Endothelial cell of umbilical vein (primary cell): ENCODE results near the gene ZBTB7C. TPM values are rescaled to one million over a fixed set of nuclear protein-coding genes. Genes with fewer than 3 reads are reported as not detected.

Source experiments
- BruUV-seq: library from RNA; stranded (reverse); fragments of 400-500 nt; replicated peaks from 2 replicates; lab custom pipeline; 2021; lab: Mats Ljungman, UMichigan
- CTCF ChIA-PET: fragments of 300-600, 350-600 bp; sonication (Branson Sonifier 250); formaldehyde crosslinking; loops from one replicate; lab custom pipeline; 2021; ENCODE audit warnings: antibody characterized with exemption, inconsistent platforms; lab: Charles Lee
- POLR2A ChIA-PET: fragments of 300-600, 350-600 bp; sonication (Branson Sonifier 250); formaldehyde crosslinking; loops from one replicate; lab custom pipeline; 2021; ENCODE audit warnings: antibody characterized with exemption, inconsistent platforms; lab: Charles Lee
- DNase-seq: peaks from one replicate; pipeline ENCODE4 v3.0.0-alpha.2; 2011; ENCODE audit warnings: low read depth, low spot score
- FAIRE-seq: peaks from 2 replicates; lab custom pipeline; 2011; peaks lifted over from hg19 to GRCh38; lab: Jason Lieb, UNC
- H2AFZ ChIP-seq: 2 replicates; pipeline ENCODE4 v1.6.0; 2012; ENCODE audit warnings: low read depth, low read length, control low read depth, inconsistent platforms
- H3K27ac ChIP-seq: 2 replicates; pipeline ENCODE4 v1.5.1; 2011; ENCODE audit warnings: low read depth, mild to moderate bottlenecking, control low read depth, low read length, moderate library complexity; ENCODE audit not compliant: insufficient read depth
- H3K27me3 ChIP-seq, 2 experiments: 2 replicates each; pipeline versions ENCODE4 v1.6.0 to v1.6.1; 2011; ENCODE audit warnings: low read length in 2 of 2, mixed read lengths in 1 of 2; ENCODE audit not compliant: control insufficient read depth in 2 of 2, insufficient read depth in 2 of 2
- H3K36me3 ChIP-seq, 2 experiments: 2 replicates in 1 of 2; 3 replicates in 1 of 2; pipeline ENCODE4 v1.5.1; 2011; ENCODE audit warnings: low read length in 2 of 2, mild to moderate bottlenecking in 1 of 2, moderate library complexity in 1 of 2; ENCODE audit not compliant: control insufficient read depth in 2 of 2, insufficient read depth in 2 of 2; ENCODE audit errors: extremely low read depth in 1 of 2
- H3K4me1 ChIP-seq: 3 replicates; pipeline ENCODE4 v1.5.1; 2011; ENCODE audit warnings: mild to moderate bottlenecking, low read length; ENCODE audit not compliant: control insufficient read depth, insufficient read depth; ENCODE audit errors: extremely low read depth
- H3K4me2 ChIP-seq: 2 replicates; pipeline ENCODE4 v1.6.1; 2011; ENCODE audit warnings: low read length, control low read depth, mixed read lengths; ENCODE audit not compliant: insufficient read depth
- H3K4me3 ChIP-seq, 3 experiments: fragments of 200-600 bp in 1 of 3; sonication (generic), shearing (Covaris generic) in 1 of 3; replicated peaks in 1 of 3; 2 replicates each; pipeline ENCODE4 v1.5.1; 2011 to 2016; ENCODE audit warnings: control low read depth in 3 of 3, low read length in 3 of 3, mild to moderate bottlenecking in 2 of 3, inconsistent platforms in 1 of 3, low read depth in 1 of 3, moderate library complexity in 1 of 3; ENCODE audit not compliant: insufficient read depth in 1 of 3
- H3K79me2 ChIP-seq: 2 replicates; pipeline ENCODE4 v1.6.0; 2012; ENCODE audit warnings: low read length, inconsistent platforms; ENCODE audit not compliant: control insufficient read depth, insufficient read depth
- H3K9ac ChIP-seq: replicated peaks from 2 replicates; pipeline ENCODE3; 2011; ENCODE audit warnings: low read length, control low read depth; ENCODE audit not compliant: insufficient read depth; ENCODE audit errors: extremely low read depth
- H3K9me1 ChIP-seq: replicated peaks from 3 replicates; pipeline ENCODE4 v1.6.0; 2011; ENCODE audit warnings: mild to moderate bottlenecking, low read length; ENCODE audit not compliant: control insufficient read depth, insufficient read depth; ENCODE audit errors: extremely low read depth
- H3K9me3 ChIP-seq: replicated peaks from 2 replicates; pipeline ENCODE4 v1.5.1; 2012; ENCODE audit warnings: low read length, inconsistent platforms; ENCODE audit not compliant: control insufficient read depth, insufficient read depth
- H4K20me1 ChIP-seq: replicated peaks from 2 replicates; pipeline ENCODE3; 2011; ENCODE audit warnings: mild to moderate bottlenecking, low read length; ENCODE audit not compliant: control insufficient read depth, insufficient read depth; ENCODE audit errors: extremely low read depth
- CTCF ChIP-seq, 2 donors: IDR thresholded peaks; 1 replicate in 1 of 2; 2 replicates in 1 of 2; pipeline ENCODE4 v1.5.1; 2011; ENCODE audit warnings: low read length in 2 of 2, mild to moderate bottlenecking in 2 of 2, moderate library complexity in 2 of 2, control low read depth in 1 of 2, inconsistent platforms in 1 of 2, low read depth in 1 of 2; ENCODE audit not compliant: insufficient read depth in 1 of 2; ENCODE audit errors: extremely low read depth in 1 of 2
- EZH2 ChIP-seq: IDR thresholded peaks from 2 replicates; pipeline ENCODE4 v1.6.1; 2012; ENCODE audit warnings: borderline replicate concordance, low read depth, mild to moderate bottlenecking, moderate library complexity, low read length, inconsistent platforms; ENCODE audit not compliant: severe bottlenecking
- FOS ChIP-seq: IDR thresholded peaks from 2 replicates; pipeline ENCODE4 v1.6.1; 2011; ENCODE audit warnings: mild to moderate bottlenecking, low read length, moderate library complexity, borderline replicate concordance; ENCODE audit not compliant: insufficient read depth
- GATA2 ChIP-seq: IDR thresholded peaks from 2 replicates; pipeline ENCODE4 v1.7.0; 2011; ENCODE audit warnings: low read depth, mild to moderate bottlenecking, moderate library complexity, mixed read lengths, low read length; ENCODE audit not compliant: insufficient read length, insufficient read depth
- JUN ChIP-seq: IDR thresholded peaks from 2 replicates; pipeline ENCODE4 v1.6.1; 2011; ENCODE audit warnings: borderline replicate concordance, low read depth; ENCODE audit not compliant: insufficient read length, insufficient read depth
- MAX ChIP-seq: IDR thresholded peaks from 2 replicates; pipeline ENCODE4 v1.6.1; 2011; ENCODE audit not compliant: insufficient read depth, insufficient read length
- MYC ChIP-seq: IDR thresholded peaks from one replicate; pipeline ENCODE4 v1.6.1; 2011; ENCODE audit warnings: mild to moderate bottlenecking, low read depth, low read length
- POLR2A ChIP-seq: IDR thresholded peaks from 2 replicates; pipeline ENCODE4 v1.6.1; 2012; ENCODE audit warnings: low read depth, mild to moderate bottlenecking, control low read depth, low read length
- POLR2AphosphoS5 ChIP-seq: IDR thresholded peaks from 2 replicates; pipeline ENCODE4 v1.6.1; 2012; ENCODE audit warnings: low read depth, mild to moderate bottlenecking, control low read depth, low read length, moderate library complexity; ENCODE audit not compliant: insufficient read depth
- dilution Hi-C: fragments of 300-500 bp; cut with MboI; formaldehyde crosslinking; loops from one replicate; pipeline ENCODE4 v1.15.0; 2019; ENCODE audit warnings: low sequenced_read_pairs; ENCODE audit not compliant: extremely low pct_ligation_motif_present
- intact Hi-C: fragments of 100-400 bp; cut with micrococcal nuclease; formaldehyde crosslinking; loops from one replicate; pipeline ENCODE4 v1.10.0; 2022
- polyA plus RNA-seq, 4 experiments: library from polyadenylated mRNA; depleted of rRNA in 3 of 4; stranded (reverse) in 3 of 4; unstranded in 1 of 4; fragments of >200 nt; gene quantifications; 2 replicates each; pipeline versions ENCODE4 v1.2.1 to v1.2.3, GENCODE V29; 2011 to 2012; ENCODE audit warnings: missing spikeins in 1 of 4
- total RNA-seq: library from RNA; stranded (reverse); gene quantifications from 2 replicates; pipeline ENCODE4 v1.2.3, GENCODE V29; 2021

Gene ZBTB7C
- total and polyA plus RNA-seq, 2 donors (not counting 3 experiments of a cell fraction or from before 2014, with no cell fraction given): not detected

- Histone ChIP-seq H3K9ac (no peak overlapping the region), H3K79me2 (no peaks in the 10 kb centered on the region), H3K9me3 (no peaks in the 10 kb centered on the region), H3K27ac (no peak overlapping the region), H3K9me1 (no peaks in the 10 kb centered on the region), H3K27me3 (no peaks in the 10 kb centered on the region), H3K4me3 (no peak overlapping the region), H3K4me2 (no peak overlapping the region), H2AFZ (no peak overlapping the region), H4K20me1 (no peaks in the 10 kb centered on the region), H3K4me1 (no peaks in the 10 kb centered on the region), H3K36me3 (no peaks in the 10 kb centered on the region)
- ChIA-PET CTCF (no interaction called here), POLR2A (no interaction called here)
- DNase-seq: no peak
- intact Hi-C loops (no loop called here), dilution Hi-C loops (no loop called here)
- BruUV-seq: no TSS peak
- no peak for FAIRE-seq
- TF ChIP-seq JUN (no peak), MAX (no peak), EZH2 (no peak), FOS (no peak), GATA2 (no peak), CTCF (IDR thresholded peaks at IDR 0.05; ENCODE audit: extremely low read depth in 1 of 2, insufficient read depth in 1 of 2, low read depth in 1 of 2, low read length in 2 of 2) (no peak), MYC (no peak), POLR2AphosphoS5 (no peak), POLR2A (no peak)
Observed at GRCh38 chr18:48122376-48122775, 286.8 kb downstream of the ZBTB7C start.
